Measurements from ENCODE around the gene SETBP1.

Gene SETBP1

DNA sequence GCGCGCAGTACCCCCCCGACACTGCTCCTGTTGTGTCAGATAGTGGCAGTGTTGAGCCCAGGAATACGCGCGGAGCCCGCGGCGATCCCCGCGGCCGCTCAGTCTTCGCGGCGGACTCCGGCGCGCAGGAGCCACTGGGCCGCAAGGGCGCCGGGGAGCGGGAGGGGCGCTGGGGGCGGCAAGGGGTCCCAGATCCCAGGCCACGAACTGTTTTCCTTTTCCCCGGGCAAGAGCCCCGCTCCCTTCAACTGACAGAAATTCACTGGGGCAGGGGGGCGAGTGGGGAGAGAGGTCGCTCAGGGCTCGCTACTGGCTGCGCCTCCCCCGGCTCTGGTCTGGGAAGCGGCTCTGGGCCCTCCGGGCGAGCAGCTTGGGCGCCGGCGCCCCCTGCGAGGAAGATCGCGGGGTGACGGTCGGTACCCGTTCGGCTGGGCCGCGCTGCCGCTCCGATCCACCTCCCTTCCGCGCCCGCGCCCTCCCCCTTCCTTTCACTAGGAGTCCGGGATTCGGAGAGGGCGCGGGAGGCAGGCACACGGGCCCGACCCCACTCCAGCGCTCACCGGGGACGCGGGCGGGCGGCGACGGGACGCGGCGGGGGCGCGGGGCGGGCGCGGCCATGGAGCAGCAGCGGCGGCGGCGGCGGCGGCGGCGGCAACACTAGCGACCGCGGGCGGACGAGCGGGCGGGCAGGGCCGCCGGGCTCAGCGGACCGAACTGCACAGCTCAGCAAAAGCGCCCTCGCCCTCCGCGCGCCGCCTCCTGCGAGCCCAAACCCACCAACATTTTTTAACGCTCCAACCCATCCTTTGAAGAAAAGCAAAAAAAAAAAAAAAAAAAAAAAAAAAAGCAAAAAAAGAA lies 1.4 kb upstream of the SETBP1 start:
- DNase-seq (ENCODE audit: low read depth in 2 of 2), result peak; percentile 64 to 74

DNA sequence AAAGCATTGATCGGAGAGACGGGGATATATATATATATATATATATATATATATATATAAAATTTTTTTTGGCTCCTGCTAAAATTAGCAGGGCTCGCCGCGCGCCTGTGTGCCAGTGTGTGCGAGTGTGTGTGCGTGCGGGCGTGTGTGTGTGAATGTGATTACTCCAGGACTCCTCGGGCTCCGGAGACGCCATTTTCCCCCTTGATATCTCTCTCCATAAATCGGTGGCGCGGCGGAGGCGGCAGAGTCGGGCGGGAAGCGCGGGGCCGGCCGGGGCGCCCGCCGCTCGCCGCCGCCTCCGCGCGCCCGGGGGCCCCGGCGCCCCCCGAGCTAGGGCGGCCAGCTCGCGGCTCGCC lies 795 bp upstream of the SETBP1 start:
- peak in 1 of 2 experiments; percentile 26 for DNase-seq (ENCODE audit: low read depth in 2 of 2)

DNA sequence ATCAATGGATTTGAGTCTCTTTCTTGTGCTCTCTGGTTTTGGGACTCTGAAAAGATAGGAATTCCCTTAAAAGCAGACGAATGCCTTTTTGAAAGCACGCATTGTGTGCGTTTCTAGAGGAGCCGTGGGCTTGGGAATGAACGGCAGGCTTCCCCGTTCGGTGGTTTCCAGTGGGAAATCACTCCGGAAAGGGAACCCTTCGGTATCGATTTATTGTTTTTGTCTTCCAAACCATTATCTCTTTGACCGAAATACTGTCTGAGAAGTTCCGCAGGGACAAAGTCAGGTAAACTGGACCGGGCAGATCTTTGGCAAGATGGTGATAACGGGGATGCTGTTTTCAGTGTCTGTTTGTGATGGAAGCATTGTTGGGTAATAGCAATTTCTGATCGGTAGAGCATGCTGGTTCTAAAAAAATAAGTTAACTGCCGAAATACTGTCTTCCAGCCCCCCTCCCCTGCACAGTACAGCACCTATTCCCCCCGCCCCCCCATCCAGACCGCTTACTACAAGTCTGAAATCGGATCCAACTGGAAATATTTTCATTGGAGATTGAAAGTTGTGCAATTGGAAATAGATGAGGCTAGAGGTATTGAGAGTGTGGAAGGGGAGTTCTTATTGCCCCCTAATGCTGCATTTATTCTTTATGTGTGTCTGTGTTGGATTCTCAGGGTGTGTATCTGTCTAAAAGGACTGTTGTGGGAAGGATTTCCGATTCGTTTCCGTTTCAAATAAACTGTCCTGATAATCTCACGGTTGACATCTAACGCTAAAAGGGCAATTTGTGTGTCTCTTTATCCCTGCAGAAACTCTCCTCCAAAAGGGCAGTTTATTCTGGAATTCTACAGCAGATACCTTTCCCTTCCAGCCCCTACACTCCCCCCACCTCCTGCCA lies 635 bp downstream of the SETBP1 start:
- no peak for DNase-seq (ENCODE audit: low read depth in 2 of 2)

DNA sequence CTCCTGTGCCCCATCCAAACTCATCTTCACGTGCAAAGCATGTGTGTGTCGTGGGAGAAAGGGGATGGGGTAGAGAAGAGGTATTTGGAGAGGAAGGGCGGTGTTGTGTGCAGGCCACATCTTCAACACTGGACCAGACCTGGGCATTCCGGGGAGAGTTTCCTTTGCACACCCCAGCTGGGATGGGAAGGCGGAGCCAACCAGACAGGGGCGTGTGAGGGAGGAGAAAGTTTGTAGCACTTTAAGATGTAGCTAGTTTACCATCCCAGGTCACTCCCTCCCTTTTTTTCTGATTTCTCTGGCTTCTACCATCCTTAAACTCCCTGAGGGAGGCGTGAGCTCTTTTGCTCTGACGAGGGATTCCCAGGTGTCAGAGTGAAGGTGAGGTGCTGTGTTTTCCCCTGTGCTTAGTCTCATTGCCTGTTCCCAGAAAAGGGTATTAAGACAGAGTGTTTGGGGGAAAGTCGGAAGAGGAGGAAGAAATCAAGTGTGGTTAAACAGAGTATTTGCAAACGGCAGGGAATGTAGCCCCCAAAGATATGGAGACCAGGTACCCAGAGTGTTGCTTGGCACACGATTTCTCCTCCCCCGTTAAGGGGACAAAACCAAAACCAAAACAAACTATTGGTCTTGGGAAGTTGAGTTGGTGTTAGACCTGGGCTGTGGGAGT lies 1.6 kb downstream of the SETBP1 start:
- no peak for DNase-seq (ENCODE audit: low read depth in 2 of 2)

GRCh38 chr18:44682871-44683221 lies 2.2 kb downstream of the SETBP1 start:
- no peak for DNase-seq (ENCODE audit: low read depth in 2 of 2)

GRCh38 chr18:44683556-44683955 lies 2.9 kb downstream of the SETBP1 start:
- no peak for DNase-seq (ENCODE audit: low read depth in 2 of 2)

DNA sequence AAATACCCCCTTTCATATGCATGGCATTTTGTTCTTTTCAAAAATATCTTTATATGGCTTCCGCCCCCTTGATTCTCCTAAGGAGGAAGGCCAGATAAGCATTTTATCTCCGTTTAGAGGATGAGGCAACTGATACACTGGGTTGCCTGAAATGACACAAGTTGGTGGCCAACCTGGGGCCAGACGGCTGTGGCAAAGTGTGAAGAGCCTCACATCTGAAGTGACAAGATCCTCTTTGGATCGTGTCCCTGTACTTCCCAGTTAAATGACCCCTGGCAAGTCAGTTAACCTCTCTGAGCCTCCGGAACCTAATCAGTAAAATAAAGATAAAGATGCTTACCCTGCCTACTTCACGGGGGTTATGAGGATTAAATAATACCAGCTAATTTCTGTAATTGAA lies 4.6 kb downstream of the SETBP1 start:
- DNase-seq (ENCODE audit: low read depth in 2 of 2), result no peak

DNA sequence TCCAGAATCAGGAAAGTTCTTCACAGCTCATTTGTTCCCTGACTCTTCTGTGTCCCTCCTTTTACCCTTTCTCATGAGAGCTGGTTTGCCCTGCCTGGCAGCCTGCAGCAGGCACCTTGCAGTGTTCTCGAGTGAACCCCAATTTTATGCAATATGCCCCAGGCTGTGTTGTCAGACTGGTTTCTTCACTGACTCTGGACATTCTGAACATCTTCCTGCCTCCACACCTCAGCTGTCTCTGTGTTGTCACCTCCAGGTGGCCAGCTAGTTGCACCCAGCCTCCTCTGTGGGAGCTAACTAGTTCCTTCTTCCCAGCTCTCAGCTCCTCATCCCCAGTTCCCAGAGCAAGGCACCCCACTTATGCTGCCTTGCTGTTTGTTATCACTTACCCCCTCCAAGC lies 5.5 kb downstream of the SETBP1 start:
- DNase-seq (ENCODE audit: low read depth in 2 of 2), result no peak

DNA sequence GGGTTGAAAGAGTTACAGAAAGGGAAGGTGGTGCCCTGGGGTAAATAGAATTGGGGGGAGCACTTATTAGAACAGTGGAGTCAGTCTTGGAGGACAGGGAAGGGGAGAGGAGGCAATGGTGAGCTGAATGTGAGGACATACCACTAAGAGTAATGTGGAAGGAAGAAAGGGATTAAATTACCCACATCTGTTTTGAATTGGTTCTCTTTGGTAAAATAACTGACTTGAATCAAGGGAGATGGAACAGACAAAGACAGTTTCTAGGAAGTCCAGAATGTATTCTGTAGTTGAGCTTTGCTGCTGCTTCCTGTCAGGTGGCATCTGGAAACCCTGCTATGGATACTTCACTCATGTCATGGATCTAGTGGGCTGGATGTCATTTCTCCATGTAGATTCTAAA lies 6.7 kb downstream of the SETBP1 start:
- no peak for DNase-seq (ENCODE audit: low read depth in 2 of 2)

- no peak for DNase-seq (ENCODE audit: low read depth in 2 of 2)
Measured at GRCh38 chr18:44689736-44690135, 9.0 kb downstream of the SETBP1 start.

- no peak for DNase-seq (ENCODE audit: low read depth in 2 of 2)
Measured at GRCh38 chr18:44691148-44691925, 10.6 kb downstream of the SETBP1 start.

DNA sequence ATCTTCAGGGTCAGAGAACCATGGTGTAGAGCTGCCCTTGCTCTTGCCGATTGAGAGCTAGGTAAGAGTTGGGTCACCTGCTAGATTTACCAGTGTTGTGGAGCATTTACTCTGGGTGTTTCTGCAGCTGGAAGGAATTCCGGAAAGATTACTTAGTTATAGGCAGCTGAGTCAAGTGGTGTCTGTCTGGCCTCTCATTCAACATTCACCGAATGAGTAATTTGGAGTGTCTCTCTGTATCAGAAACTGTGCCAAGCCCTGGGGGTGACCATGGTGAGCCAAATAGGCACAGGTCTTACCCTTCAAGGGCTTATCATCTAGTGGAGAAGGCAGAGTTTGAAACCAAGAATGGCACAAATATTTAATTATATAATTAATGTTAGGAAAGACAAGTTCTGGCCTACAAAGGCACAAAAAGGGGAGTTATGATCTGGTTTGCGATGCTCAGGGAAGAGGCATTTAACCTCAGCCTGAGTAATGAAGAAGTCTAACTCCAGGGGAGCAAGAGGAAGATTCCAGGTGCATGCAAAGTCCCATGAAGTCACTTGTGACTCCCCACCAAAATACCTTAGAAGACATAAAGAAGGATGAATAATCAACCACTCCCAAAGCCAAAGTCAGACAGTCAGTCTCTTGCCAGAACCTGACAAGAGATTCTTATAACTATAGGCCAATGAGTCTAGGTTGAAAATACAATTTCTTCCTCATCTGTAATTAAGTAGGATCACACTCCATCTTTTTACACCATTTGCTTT lies 12.5 kb downstream of the SETBP1 start:
- DNase-seq (ENCODE audit: low read depth in 2 of 2), result no peak

- no peak for DNase-seq (ENCODE audit: low read depth in 2 of 2)
Measured at GRCh38 chr18:44695503-44695902, 14.8 kb downstream of the SETBP1 start.

DNA sequence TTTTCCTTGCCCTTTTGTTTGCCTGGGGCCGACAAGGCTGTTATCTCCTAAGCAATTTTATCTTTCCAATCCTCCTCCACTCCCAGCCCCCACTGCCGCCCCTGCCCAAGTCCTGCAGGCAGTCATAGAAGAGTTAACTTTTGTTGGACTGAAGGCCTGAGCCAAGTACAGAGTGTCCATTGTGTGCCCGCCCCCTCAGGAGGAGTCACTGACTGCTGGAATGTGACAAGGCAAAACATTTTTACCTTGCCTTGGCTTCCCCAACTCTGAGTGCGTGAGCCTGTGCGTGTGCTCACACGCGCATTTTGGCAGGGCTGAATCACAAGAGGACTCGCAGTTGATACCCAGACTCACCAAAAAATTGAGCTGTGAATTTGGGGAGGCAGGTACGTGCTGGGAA lies 16.2 kb downstream of the SETBP1 start:
- DNase-seq (ENCODE audit: low read depth in 2 of 2), result no peak

DNA sequence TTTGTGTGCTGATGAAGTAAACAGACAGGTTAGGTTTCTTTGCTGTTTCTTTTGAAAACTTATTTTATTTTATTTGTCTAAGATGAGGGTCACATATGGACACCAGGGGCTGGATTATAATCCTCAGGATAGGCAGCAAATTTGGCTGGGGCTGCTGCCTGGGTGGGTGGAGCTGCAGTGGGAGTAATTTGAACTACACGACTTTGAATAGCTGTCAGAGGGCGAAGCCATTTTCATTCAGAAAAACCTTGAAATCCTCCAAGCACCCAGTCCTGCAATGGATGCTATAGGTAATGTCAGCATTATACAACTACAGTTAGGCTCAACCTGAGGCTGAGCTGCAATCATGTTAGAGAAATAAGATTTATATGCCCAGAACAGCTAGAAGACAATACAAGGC lies 16.6 kb downstream of the SETBP1 start:
- no peak for DNase-seq (ENCODE audit: low read depth in 2 of 2)

DNA sequence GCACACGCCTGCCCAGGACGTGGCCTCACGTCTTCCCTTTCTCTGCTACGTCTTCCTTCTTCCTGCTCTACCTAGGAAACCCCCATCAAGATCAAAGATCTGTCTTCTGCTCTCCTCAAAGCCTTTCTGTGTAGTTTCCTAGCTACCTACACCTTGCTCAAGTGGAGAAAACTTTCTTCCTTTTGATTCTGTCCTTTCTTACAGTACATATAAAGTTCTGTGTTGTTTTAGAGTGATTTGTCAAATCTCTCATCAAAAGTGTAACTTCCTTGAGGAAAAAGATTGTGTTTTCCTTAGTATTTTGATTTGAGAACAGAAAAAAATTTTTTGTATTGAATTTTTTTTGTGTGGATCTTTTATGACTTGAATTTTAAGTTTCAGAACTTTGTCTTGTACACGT lies 17.8 kb downstream of the SETBP1 start:
- DNase-seq (ENCODE audit: low read depth in 2 of 2), result no peak

DNA sequence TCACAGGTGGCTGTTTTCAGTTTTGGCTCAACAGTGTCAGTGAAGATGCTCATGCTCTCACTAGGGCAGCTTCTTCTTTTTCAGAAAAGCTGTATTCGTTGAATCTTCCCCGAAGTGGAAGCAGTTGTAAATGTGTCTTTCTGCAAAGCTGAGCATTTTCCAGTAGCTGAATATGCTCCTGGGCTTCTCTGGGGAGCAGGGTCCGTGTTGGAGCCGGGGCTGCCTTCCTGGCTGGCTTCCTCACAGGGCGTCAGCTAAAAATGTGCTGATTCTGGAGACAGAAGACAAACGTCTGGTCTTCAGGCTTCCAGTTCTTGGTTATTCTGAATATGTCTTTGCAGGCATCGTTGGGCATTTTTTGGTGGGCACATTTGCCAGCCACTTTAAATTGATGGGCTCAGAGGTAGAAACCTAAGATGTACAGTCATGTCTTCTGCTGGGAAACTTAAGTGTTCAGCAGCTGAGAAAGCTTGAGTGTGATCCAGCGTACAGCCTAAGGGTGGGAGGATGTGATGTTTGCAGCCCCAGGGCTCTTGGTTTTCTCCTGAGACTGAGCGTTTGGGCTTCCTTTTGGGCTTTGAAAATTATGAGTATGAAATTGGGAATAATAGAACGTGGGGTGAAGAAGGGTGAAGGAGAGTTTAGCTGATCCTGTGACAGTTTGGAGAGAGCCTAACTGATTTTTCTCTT lies 19.0 kb downstream of the SETBP1 start:
- no peak for DNase-seq (ENCODE audit: low read depth in 2 of 2)

DNA sequence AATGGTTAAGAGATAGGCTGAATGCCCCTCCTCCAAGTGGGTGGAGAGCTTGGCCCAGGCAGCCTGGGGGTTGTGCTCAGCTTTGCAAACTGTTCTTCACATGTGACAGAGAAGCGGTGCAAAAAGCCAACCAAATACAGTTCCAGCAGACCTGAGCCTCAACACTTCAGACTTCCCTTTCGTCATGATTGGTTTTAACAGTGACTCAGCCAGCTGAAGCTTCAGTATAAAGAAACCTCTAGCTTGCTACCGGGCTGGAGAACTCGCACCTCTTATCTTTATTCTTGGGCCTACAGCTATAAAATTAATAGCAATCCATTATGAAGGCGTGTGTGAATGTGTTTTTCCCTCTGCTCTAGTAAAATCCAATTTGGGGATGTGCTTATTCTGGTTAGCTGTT lies 20.0 kb downstream of the SETBP1 start:
- DNase-seq (ENCODE audit: low read depth in 2 of 2), result no peak

- no peak for DNase-seq (ENCODE audit: low read depth in 2 of 2)
Measured at GRCh38 chr18:44701227-44701626, 20.5 kb downstream of the SETBP1 start.

DNA sequence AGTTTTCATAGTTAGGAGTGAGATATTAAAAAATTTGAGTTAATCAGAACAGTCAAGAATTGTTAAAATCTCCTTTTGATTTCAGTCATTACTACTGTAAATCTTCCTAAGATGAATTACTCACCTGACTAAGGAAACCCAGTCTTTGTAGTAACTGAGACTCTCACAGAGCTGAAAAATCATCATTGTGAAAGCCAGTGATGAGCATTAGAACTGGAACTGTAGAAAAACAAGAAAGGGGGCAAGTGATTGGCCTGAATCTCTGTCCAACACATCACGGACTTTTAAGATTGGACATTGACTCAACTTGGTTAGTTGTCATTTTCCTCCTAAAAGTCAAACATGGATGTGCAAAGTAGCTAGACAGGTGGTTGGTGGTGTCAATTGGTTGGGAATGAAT lies 21.9 kb downstream of the SETBP1 start:
- no peak for DNase-seq (ENCODE audit: low read depth in 2 of 2)

Measured in fibroblast of skin of left biceps (primary cell).